Measurements from ENCODE around the gene WRNIP1. TPM values are rescaled to one million over a fixed set of nuclear protein-coding genes. Genes with fewer than 3 reads are reported as not detected.

Gene WRNIP1
- total and polyA plus RNA-seq, 2 of the 8 experiments (the other 6 are each of a cell fraction or from before 2014, with no cell fraction given), result 38.2 to 39.2 TPM

GRCh38 chr6:2795956-2796355, 30.8 kb downstream of the WRNIP1 start:
- no peaks in the 10 kb centered on the region for H3K79me1 ChIP-seq (ENCODE audit: low read depth, low read length)
- H4K91ac ChIP-seq (replicated peaks; ENCODE audit: insufficient read length, low read length), result no peak overlapping the region
- H2BK20ac ChIP-seq (ENCODE audit: low read length), result no peak overlapping the region
- no peak overlapping the region for H2AFZ ChIP-seq (ENCODE audit: low read length)
- peaks cover 0 to 2% (median 0%) of the 10 kb centered on the region in 4 experiments; a peak in 1 of 7 replicates for H3K4me1 ChIP-seq (replicated peaks in 1 of 4; ENCODE audit: control insufficient read depth in 3 of 4, insufficient read depth in 4 of 4, low read length in 3 of 4)
- H2AK5ac ChIP-seq (ENCODE audit: low read depth, low read length), result no peak overlapping the region
- no peak overlapping the region for H3K23ac ChIP-seq (ENCODE audit: insufficient read length)
- POLR2A ChIA-PET (ENCODE audit: partially characterized antibody), result interaction anchor here (1.0 to 1.4 kb wide), 3 partner anchors 13 to 53 kb away, joined by 3 read pairs; no protein-coding TSS in a partner anchor
- H2BK12ac ChIP-seq (ENCODE audit: low read depth, low read length), result no peak overlapping the region
- H3K9ac ChIP-seq (replicated peaks in 1 of 4; ENCODE audit: extremely low read depth in 1 of 4, low read depth in 3 of 4, low read length in 3 of 4), result no peak overlapping the region
- H3K4me3 ChIP-seq (ENCODE audit: extremely low read depth in 1 of 4, insufficient read depth in 2 of 4, low read depth in 3 of 4, low read length in 4 of 4), result no peak overlapping the region
- no peak overlapping the region for H3K4me2 ChIP-seq (ENCODE audit: insufficient read depth in 1 of 2, low read depth in 2 of 2, low read length in 2 of 2)
- H4K5ac ChIP-seq (ENCODE audit: insufficient read length, low read depth, low read length), result no peak overlapping the region
- H2BK5ac ChIP-seq (ENCODE audit: low read depth, low read length), result no peak overlapping the region
- no peak overlapping the region for H3K56ac ChIP-seq (replicated peaks; ENCODE audit: insufficient read length, low read depth, low read length)
- no peak overlapping the region for H3K14ac ChIP-seq (ENCODE audit: insufficient read length)
- H3K23me2 ChIP-seq (ENCODE audit: low read depth, low read length), result no peaks in the 10 kb centered on the region
- H3K27ac ChIP-seq (ENCODE audit: low read depth, low read length), result no peak overlapping the region
- H2BK120ac ChIP-seq (replicated peaks; ENCODE audit: low read depth, low read length), result no peak overlapping the region
- no peaks in the 10 kb centered on the region for H4K20me1 ChIP-seq (replicated peaks in 1 of 2; ENCODE audit: control insufficient read depth in 1 of 2, insufficient read depth in 2 of 2, low read length in 2 of 2)
- H3K18ac ChIP-seq (ENCODE audit: extremely low read depth, low read length), result no peak overlapping the region
- CTCF ChIA-PET (ENCODE audit: partially characterized antibody), result interaction anchor here (0.7 to 2.6 kb wide), 8 partner anchors 23 to 686 kb away, joined by 3 to 11 read pairs (median 4); partner anchors contain the start of gene SERPINB1
- H3K27me3 ChIP-seq (replicated peaks in 1 of 4; ENCODE audit: control insufficient read depth in 3 of 4, extremely low read depth in 1 of 4, insufficient read depth in 3 of 4, low read length in 3 of 4), result no peaks in the 10 kb centered on the region
- DNase-seq (ENCODE audit: low read depth in 1 of 2, low spot score in 2 of 2), result no peak
- H3K79me2 ChIP-seq (ENCODE audit: control insufficient read depth in 1 of 2, insufficient read depth in 2 of 2, low read length in 2 of 2), result no peaks in the 10 kb centered on the region; a peak in 1 of 4 replicates
- no peak overlapping the region for H4K8ac ChIP-seq (ENCODE audit: extremely low read depth, insufficient read depth, low read length)
- no peaks in the 10 kb centered on the region for H3K36me3 ChIP-seq (ENCODE audit: control insufficient read depth in 2 of 4, insufficient read depth in 4 of 4, low read length in 3 of 4)
- no peaks in the 10 kb centered on the region for H3K9me3 ChIP-seq (ENCODE audit: insufficient read depth in 2 of 2, low read depth in 1 of 2, low read length in 1 of 2)
- WGBS, 2 experiments (ENCODE audit: extremely low coverage in 1 of 2, insufficient coverage in 1 of 2, insufficient read length in 1 of 2, insufficient replicate concordance in 2 of 2, low coverage in 1 of 2, low lambda C conversion rate in 2 of 2, missing lambda C conversion rate in 1 of 2), result 94% methylated on average over 16 of the region's 16 CpGs; no CpG with 5 or more reads in 1 of the 2 experiments
- FAIRE-seq, result no peak
- no peak overlapping the region for H3K4ac ChIP-seq (replicated peaks; ENCODE audit: insufficient read length, low read depth, low read length)
- H2BK15ac ChIP-seq (ENCODE audit: low read length), result no peak overlapping the region
- TF ChIP-seq TCF12 (IDR thresholded peaks at IDR 0.05; ENCODE audit: low read depth, low read length), result no peak
- no peak for TF ChIP-seq CEBPB (IDR thresholded peaks at IDR 0.05; ENCODE audit: low read depth, low read length)
- no peak for TF ChIP-seq PHF8 (conservative IDR thresholded peaks at IDR 0.05; ENCODE audit: low read depth, low read length)
- no peak for TF ChIP-seq CREB1 (IDR thresholded peaks at IDR 0.05)
- no peak for TF ChIP-seq CTCF (IDR thresholded peaks at IDR 0.05; ENCODE audit: control extremely low read depth in 1 of 3, insufficient read depth in 1 of 3, low read depth in 1 of 3, low read length in 3 of 3)
- no peak for TF ChIP-seq EGR1 (IDR thresholded peaks at IDR 0.05; ENCODE audit: borderline replicate concordance, low read depth, low read length)
- TF ChIP-seq HDAC2 (IDR thresholded peaks at IDR 0.05; ENCODE audit: borderline replicate concordance in 1 of 2, low read depth in 2 of 2, low read length in 2 of 2), result no peak

Data from H1 (cell line).